Tibial nerve (tissue), 4 donors: ENCODE results near the gene ZNF580. TPM values are rescaled to one million over a fixed set of nuclear protein-coding genes. Genes with fewer than 3 reads are reported as not detected.

ENCODE experiments used
- DNase-seq, 2 donors: peaks; one replicate each; pipeline ENCODE4 v3.0.0-alpha.2; 2019; ENCODE audit warnings: low spot score in 2 of 2
- H3K27ac ChIP-seq, 4 donors: fragments of 200-600 bp; sonication (generic) in 3 of 4; one replicate each; pipeline ENCODE4 v1.5.1; 2017 to 2019; ENCODE audit warnings: mild to moderate bottlenecking in 1 of 4
- H3K27me3 ChIP-seq, 2 donors: fragments of 200-600 bp; sonication (generic) in 1 of 2; one replicate each; pipeline versions ENCODE4 v1.5.1 to v1.6.0; 2017 to 2019
- H3K36me3 ChIP-seq, 3 donors: fragments of 200-600 bp; sonication (generic); one replicate each; pipeline ENCODE4 v1.5.1; 2018 to 2019
- H3K4me1 ChIP-seq, 4 donors: fragments of 200-600 bp; sonication (generic) in 3 of 4; one replicate each; pipeline ENCODE4 v1.5.1; 2017 to 2019
- H3K4me3 ChIP-seq, 4 donors: fragments of 200-600 bp; sonication (generic) in 3 of 4; one replicate each; pipeline ENCODE4 v1.5.1; 2017 to 2019; ENCODE audit warnings: mild to moderate bottlenecking in 1 of 4, moderate library complexity in 1 of 4
- H3K9me3 ChIP-seq, 4 donors: fragments of 200-600 bp; sonication (generic) in 3 of 4; one replicate each; pipeline ENCODE4 v1.5.1; 2017 to 2019
- EP300 ChIP-seq, 2 donors: sonication (generic); formaldehyde crosslinking; IDR thresholded peaks; one replicate each; pipeline ENCODE4 v1.6.1; 2017; ENCODE audit warnings: antibody characterized with exemption in 2 of 2, mild to moderate bottlenecking in 1 of 2
- POLR2A ChIP-seq, 2 donors: fragments of 450-650 bp; IDR thresholded peaks; one replicate each; pipeline ENCODE4 v1.6.1; 2017; ENCODE audit warnings: antibody characterized with exemption in 2 of 2, mild to moderate bottlenecking in 2 of 2, moderate library complexity in 2 of 2
- WGBS, 2 donors: methylation state at CpG; one replicate each; pipeline ENCODE4 v1.1.5; 2018; 5-methylcytosine and 5-hydroxymethylcytosine counted together
- total RNA-seq, 4 donors: library from RNA; depleted of rRNA; stranded (reverse); fragments of >200 nt; gene quantifications; one replicate each; pipeline ENCODE4 v1.1.0, GENCODE V29; 2016
- TF ChIP-seq, protein P1 (sequence below), 5 experiments: fragments of 200-600 bp in 3 of 5; fragments of 450-650 bp in 2 of 5; sonication (generic) in 3 of 5; IDR thresholded peaks; one replicate each; pipeline ENCODE4 v1.5.1; 2016 to 2019; ENCODE audit warnings: antibody characterized with exemption in 5 of 5, mild to moderate bottlenecking in 3 of 5, moderate library complexity in 2 of 5

The ZNF580 gene
- total RNA-seq, 4 donors from 2014 or later, result 24.1 to 67.5 (median 35.0) TPM

- peak; percentile 95 to 96 for DNase-seq
- WGBS, 2 donors, result 0 to 1% methylated on average over 56 to 57 of the region's 57 CpGs
- H3K36me3 ChIP-seq, result peaks cover 0 to 25% (median 0%) of the 10 kb centered on the region in 3 donors
- H3K27me3 ChIP-seq, result no peaks in the 10 kb centered on the region
- peak overlapping the region; percentile 43 to 98 (median 88) for H3K4me3 ChIP-seq
- H3K9me3 ChIP-seq, result no peaks in the 10 kb centered on the region
- peak; percentile 34 to 85 for TF ChIP-seq POLR2A (IDR thresholded peaks at IDR 0.05)
- TF ChIP-seq, protein P1, sequence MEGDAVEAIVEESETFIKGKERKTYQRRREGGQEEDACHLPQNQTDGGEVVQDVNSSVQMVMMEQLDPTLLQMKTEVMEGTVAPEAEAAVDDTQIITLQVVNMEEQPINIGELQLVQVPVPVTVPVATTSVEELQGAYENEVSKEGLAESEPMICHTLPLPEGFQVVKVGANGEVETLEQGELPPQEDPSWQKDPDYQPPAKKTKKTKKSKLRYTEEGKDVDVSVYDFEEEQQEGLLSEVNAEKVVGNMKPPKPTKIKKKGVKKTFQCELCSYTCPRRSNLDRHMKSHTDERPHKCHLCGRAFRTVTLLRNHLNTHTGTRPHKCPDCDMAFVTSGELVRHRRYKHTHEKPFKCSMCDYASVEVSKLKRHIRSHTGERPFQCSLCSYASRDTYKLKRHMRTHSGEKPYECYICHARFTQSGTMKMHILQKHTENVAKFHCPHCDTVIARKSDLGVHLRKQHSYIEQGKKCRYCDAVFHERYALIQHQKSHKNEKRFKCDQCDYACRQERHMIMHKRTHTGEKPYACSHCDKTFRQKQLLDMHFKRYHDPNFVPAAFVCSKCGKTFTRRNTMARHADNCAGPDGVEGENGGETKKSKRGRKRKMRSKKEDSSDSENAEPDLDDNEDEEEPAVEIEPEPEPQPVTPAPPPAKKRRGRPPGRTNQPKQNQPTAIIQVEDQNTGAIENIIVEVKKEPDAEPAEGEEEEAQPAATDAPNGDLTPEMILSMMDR (IDR thresholded peaks at IDR 0.05), result peak; percentile 97 to 100 (median 98)
- peak; percentile 73 to 97 for TF ChIP-seq EP300 (IDR thresholded peaks at IDR 0.05)
- peak overlapping the region; percentile 94 to 99 (median 99) for H3K27ac ChIP-seq
- H3K4me1 ChIP-seq, result peaks cover 0 to 58% (median 38%) of the 10 kb centered on the region in 4 donors
These were observed 13.0 kb downstream of the ZNF580 start for GRCh38 chr19:55653651-55654322.

DNA sequence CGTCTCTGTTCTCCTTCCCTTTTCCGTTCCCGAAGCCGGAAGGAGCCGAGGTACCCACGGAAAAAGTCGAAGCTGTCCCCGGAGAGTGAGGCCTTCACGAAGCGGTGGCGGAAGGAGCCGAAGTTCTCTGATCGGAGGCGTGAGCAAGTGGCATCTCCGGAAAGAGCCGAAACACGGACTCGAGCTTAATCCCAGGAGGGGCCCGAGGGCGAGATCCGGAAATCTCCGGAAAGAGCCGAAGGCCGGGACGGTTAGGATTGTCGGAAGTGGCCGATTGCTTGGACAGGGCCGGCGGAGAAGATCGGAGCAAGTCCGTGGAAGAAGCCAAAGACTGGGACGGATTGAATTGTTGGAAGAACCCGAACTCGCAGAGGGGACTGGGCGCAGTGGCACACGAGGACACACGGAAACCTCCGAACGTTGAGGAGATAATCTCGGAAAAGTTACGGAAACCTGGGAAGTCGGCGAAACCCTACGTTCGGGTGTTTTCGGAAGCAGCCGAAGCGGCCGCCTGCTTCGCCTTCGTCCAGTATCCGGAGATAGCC lies 13.6 kb downstream of the ZNF580 start:
- WGBS, 2 donors, result 0% methylated on average over 43 to 51 of the region's 52 CpGs
- peak; percentile 99 to 100 for DNase-seq

GRCh38 chr19:55654868-55655647 lies 14.3 kb downstream of the ZNF580 start, which contains the start of gene U2AF2:
TSS of gene U2AF2 (plus strand) at chr19:55655035. CDS start at chr19:55655105, 70 bp downstream.
- Histone ChIP-seq H3K4me1 (peaks cover 0 to 58% (median 44%) of the 10 kb centered on the region in 4 donors), H3K27ac (peak within 1 kb of the TSS; percentile 94 to 99 (median 99)), H3K9me3 (no peaks in the 10 kb centered on the region), H3K36me3 (peaks cover 0 to 37% (median 6%) of the 10 kb centered on the region in 3 donors), H3K27me3 (no peaks in the 10 kb centered on the region), H3K4me3 (peak within 1 kb of the TSS; percentile 85 to 98 (median 88))
- WGBS, 2 donors, result 0 to 1% methylated on average over 49 of the region's 95 CpGs
- TF ChIP-seq EP300 (IDR thresholded peaks at IDR 0.05), result peak in 1 of 2 donors; percentile 83
- TF ChIP-seq, protein P1 (IDR thresholded peaks at IDR 0.05), result peak in 1 of 5 experiments; percentile 35
- peak in 1 of 2 donors; percentile 69 for TF ChIP-seq POLR2A (IDR thresholded peaks at IDR 0.05)
- peak; percentile 92 to 94 for DNase-seq

More for the DNA sequence above, 13.6 kb downstream of the ZNF580 start:
- TF ChIP-seq EP300 (IDR thresholded peaks at IDR 0.05), result no peak
- TF ChIP-seq POLR2A (IDR thresholded peaks at IDR 0.05), result no peak
- TF ChIP-seq, protein P1 (IDR thresholded peaks at IDR 0.05), result no peak
- Histone ChIP-seq H3K9me3 (no peaks in the 10 kb centered on the region), H3K27me3 (no peaks in the 10 kb centered on the region), H3K4me1 (peaks cover 0 to 58% (median 41%) of the 10 kb centered on the region in 4 donors), H3K4me3 (peak overlapping the region; percentile 85 to 98 (median 88)), H3K27ac (peak overlapping the region; percentile 94 to 99 (median 99)), H3K36me3 (peaks cover 0 to 30% (median 5%) of the 10 kb centered on the region in 3 donors)

DNA sequence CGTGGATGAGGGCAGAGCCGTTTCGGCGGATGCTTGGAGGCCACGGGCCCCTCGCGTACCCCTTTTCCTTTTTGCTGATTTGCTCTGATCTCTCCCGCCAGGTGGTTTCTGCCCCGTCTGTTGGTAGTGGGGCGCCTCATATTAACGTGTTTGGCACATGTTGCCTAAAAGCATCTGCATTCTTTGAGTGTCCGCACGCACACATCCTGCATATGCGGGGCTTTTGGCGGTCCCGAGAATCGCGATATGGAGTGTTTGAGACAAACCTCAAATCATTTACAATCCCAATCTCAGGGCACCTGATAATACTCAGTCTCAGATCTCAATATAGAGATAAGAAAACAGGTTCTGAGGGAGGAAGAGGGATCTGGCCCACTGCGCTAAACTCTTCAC lies 14.8 kb downstream of the ZNF580 start:
- 0% methylated on average over 19 of the region's 19 CpGs for WGBS, 2 donors
- Histone ChIP-seq H3K4me1 (peaks cover 0 to 62% (median 44%) of the 10 kb centered on the region in 4 donors), H3K4me3 (peak overlapping the region; percentile 85 to 98 (median 88)), H3K36me3 (peaks cover 0 to 37% (median 12%) of the 10 kb centered on the region in 3 donors), H3K27me3 (no peaks in the 10 kb centered on the region), H3K9me3 (no peaks in the 10 kb centered on the region), H3K27ac (peak overlapping the region; percentile 94 to 99 (median 99))
- TF ChIP-seq POLR2A (IDR thresholded peaks at IDR 0.05) (no peak), EP300 (IDR thresholded peaks at IDR 0.05) (no peak)
- TF ChIP-seq, protein P1 (IDR thresholded peaks at IDR 0.05), result no peak
- DNase-seq, result no peak
